Peyer's patch (tissue), 4 donors: ENCODE data around the gene TCF12.

Experiments
- POLR2A ChIP-seq, 2 donors: fragments of 450-650 bp; IDR thresholded peaks; one replicate each; pipeline ENCODE4 v1.5.1; 2017; ENCODE audit warnings: antibody characterized with exemption in 2 of 2, mild to moderate bottlenecking in 2 of 2, moderate library complexity in 2 of 2
- TF ChIP-seq, protein P1 (sequence below), 6 experiments: fragments of 450-650 bp in 4 of 6; fragments of 200-600 bp in 2 of 6; sonication (generic) in 1 of 6; IDR thresholded peaks; one replicate each; pipeline ENCODE4 v1.5.1; 2017 to 2019; ENCODE audit warnings: antibody characterized with exemption in 6 of 6, mild to moderate bottlenecking in 3 of 6, moderate library complexity in 1 of 6

DNA sequence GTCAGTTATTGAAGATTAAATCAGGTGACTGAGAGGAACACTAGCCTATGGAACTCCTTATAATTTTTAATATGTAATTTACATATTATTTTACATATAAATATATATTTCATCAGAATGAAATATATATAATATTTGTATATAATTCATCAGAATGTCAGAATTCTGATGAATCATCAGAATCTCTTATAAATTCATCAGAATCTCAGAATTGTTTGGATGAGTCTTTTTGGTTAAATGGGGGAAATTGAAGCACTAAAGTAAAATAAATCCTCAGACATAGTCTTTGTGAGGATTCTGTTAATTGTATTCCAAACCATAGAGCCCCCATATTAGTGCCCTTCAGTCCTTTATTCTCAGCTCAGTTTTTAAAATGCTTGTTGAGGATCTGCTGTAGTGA is 15.4 kb downstream of the TCF12 start:
- TF ChIP-seq, protein P1, sequence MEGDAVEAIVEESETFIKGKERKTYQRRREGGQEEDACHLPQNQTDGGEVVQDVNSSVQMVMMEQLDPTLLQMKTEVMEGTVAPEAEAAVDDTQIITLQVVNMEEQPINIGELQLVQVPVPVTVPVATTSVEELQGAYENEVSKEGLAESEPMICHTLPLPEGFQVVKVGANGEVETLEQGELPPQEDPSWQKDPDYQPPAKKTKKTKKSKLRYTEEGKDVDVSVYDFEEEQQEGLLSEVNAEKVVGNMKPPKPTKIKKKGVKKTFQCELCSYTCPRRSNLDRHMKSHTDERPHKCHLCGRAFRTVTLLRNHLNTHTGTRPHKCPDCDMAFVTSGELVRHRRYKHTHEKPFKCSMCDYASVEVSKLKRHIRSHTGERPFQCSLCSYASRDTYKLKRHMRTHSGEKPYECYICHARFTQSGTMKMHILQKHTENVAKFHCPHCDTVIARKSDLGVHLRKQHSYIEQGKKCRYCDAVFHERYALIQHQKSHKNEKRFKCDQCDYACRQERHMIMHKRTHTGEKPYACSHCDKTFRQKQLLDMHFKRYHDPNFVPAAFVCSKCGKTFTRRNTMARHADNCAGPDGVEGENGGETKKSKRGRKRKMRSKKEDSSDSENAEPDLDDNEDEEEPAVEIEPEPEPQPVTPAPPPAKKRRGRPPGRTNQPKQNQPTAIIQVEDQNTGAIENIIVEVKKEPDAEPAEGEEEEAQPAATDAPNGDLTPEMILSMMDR (IDR thresholded peaks at IDR 0.05): no peak
- no peak for TF ChIP-seq POLR2A (IDR thresholded peaks at IDR 0.05)
